Hepatocyte (in vitro differentiated cells): ENCODE data around the gene LONP2.

ENCODE experiments used
- CTCF ChIP-seq: fragments of 200-600 bp; sonication (generic); IDR thresholded peaks from 2 replicates; pipeline ENCODE4 v1.5.1; 2016; ENCODE audit warnings: antibody characterized with exemption, mild to moderate bottlenecking; ENCODE audit not compliant: poor library complexity
- EZH2phosphoT487 ChIP-seq: fragments of 200-600 bp; sonication (generic); IDR thresholded peaks from one replicate; pipeline ENCODE4 v1.6.1; 2018; ENCODE audit warnings: antibody characterized with exemption, mild to moderate bottlenecking, low read depth, moderate library complexity; ENCODE audit not compliant: unreplicated experiment, severe bottlenecking

GRCh38 chr16:48294724-48295123 lies 50.6 kb downstream of the LONP2 start:
- TF ChIP-seq CTCF (no peak), EZH2phosphoT487 (no peak)
